Vagina (tissue), 2 donors: ENCODE results near the gene HNRNPH1.
"Not testable (repeated sequence)": the region's sequence is repeated elsewhere in the genome, so short reads cannot be mapped to it uniquely, and the experiment has no call there.

ENCODE experiments used
- CTCF ChIP-seq, 3 experiments: fragments of 450-650 bp in 2 of 3; fragments of 200-600 bp in 1 of 3; sonication (generic) in 1 of 3; IDR thresholded peaks; one replicate each; pipeline ENCODE4 v1.5.1; 2017 to 2019; ENCODE audit warnings: antibody characterized with exemption in 3 of 3, mild to moderate bottlenecking in 2 of 3, moderate library complexity in 2 of 3
- POLR2A ChIP-seq, 2 donors: fragments of 450-650 bp; IDR thresholded peaks; one replicate each; pipeline ENCODE4 v1.6.1; 2017; ENCODE audit warnings: antibody characterized with exemption in 2 of 2, mild to moderate bottlenecking in 2 of 2, moderate library complexity in 2 of 2

- not testable (repeated sequence) for TF ChIP-seq CTCF, POLR2A (IDR thresholded peaks at IDR 0.05)
Measured at GRCh38 chr5:179643141-179643920, 19.9 kb upstream of the HNRNPH1 start.
